WTC11 (cell line): ENCODE results near the gene MAGEB2. TPM values are rescaled to one million over a fixed set of nuclear protein-coding genes. Genes with fewer than 3 reads are reported as not detected.
"Not testable (repeated sequence)": the region's sequence is repeated elsewhere in the genome, so short reads cannot be mapped to it uniquely, and the experiment has no call there.

ENCODE experiments used
- ATAC-seq: fragments of 200-7000 bp; cut with Tn5 transposase; 2 replicates; pipeline ENCODE4 v1.10.0; 2021; ENCODE audit warnings: mild to moderate bottlenecking, moderate library complexity
- CTCF ChIA-PET: fragments of 300-600 bp; sonication (Branson Sonifier 250); formaldehyde crosslinking; loops from one replicate; lab custom pipeline; 2021; ENCODE audit warnings: antibody characterized with exemption; lab: Charles Lee
- POLR2A ChIA-PET: fragments of 350-600 bp; sonication (Branson Sonifier 250); formaldehyde crosslinking; loops from one replicate; lab custom pipeline; 2021; ENCODE audit warnings: antibody characterized with exemption; lab: Charles Lee
- DNase-seq: peaks from one replicate; pipeline ENCODE4 v3.0.0; 2021; ENCODE audit warnings: low spot score
- H3K27ac Mint-ChIP-seq: 2 replicates; pipeline ENCODE4 v1.8.0; 2021; ENCODE audit warnings: mixed read lengths
- H3K27me3 Mint-ChIP-seq: 2 replicates; pipeline ENCODE4 v1.8.0; 2021; ENCODE audit warnings: low read depth, mild to moderate bottlenecking, moderate library complexity, mixed read lengths
- H3K36me3 Mint-ChIP-seq: 2 replicates; pipeline ENCODE4 v1.8.0; 2021; ENCODE audit warnings: mixed read lengths
- H3K4me1 Mint-ChIP-seq: 2 replicates; pipeline ENCODE4 v1.8.0; 2022; ENCODE audit warnings: mixed read lengths
- H3K4me3 Mint-ChIP-seq: 2 replicates; pipeline ENCODE4 v1.8.0; 2021; ENCODE audit warnings: mild to moderate bottlenecking, moderate library complexity, mixed read lengths
- H3K9me3 Mint-ChIP-seq: 2 replicates; pipeline ENCODE4 v1.8.0; 2021; ENCODE audit warnings: mixed read lengths
- AR ChIP-seq: fragments of 250-450 bp; sonication (Bioruptor Pico); IDR thresholded peaks from 2 replicates; pipeline ENCODE4 v1.9.0; 2021; ENCODE audit warnings: mild to moderate bottlenecking
- ATF1 ChIP-seq: sonication (generic); formaldehyde crosslinking; IDR thresholded peaks from 2 replicates; pipeline ENCODE4 v1.8.1; 2023; ENCODE audit warnings: mild to moderate bottlenecking, moderate library complexity, missing genetic modification reagents
- CBFB ChIP-seq: sonication (generic); formaldehyde crosslinking; IDR thresholded peaks from 2 replicates; pipeline ENCODE4 v1.8.1; 2022; ENCODE audit warnings: mild to moderate bottlenecking, low read depth, missing genetic modification reagents
- E2F1 ChIP-seq: sonication (generic); formaldehyde crosslinking; IDR thresholded peaks from 2 replicates; pipeline ENCODE4 v1.8.0; 2022; ENCODE audit warnings: mild to moderate bottlenecking, missing genetic modification reagents
- E2F4 ChIP-seq: sonication (generic); formaldehyde crosslinking; IDR thresholded peaks from 2 replicates; pipeline ENCODE4 v1.8.1; 2022; ENCODE audit warnings: low read depth, mild to moderate bottlenecking, moderate library complexity, missing genetic modification reagents, borderline replicate concordance
- ERG ChIP-seq: fragments of 250-450 bp; sonication (Bioruptor Pico); IDR thresholded peaks from 2 replicates; pipeline ENCODE4 v1.8.0; 2021; ENCODE audit warnings: mild to moderate bottlenecking
- ETV6 ChIP-seq: sonication (generic); formaldehyde crosslinking; IDR thresholded peaks from 2 replicates; pipeline ENCODE4 v1.8.1; 2022; ENCODE audit warnings: mild to moderate bottlenecking, missing genetic modification reagents
- FOXK1 ChIP-seq: sonication (generic); formaldehyde crosslinking; IDR thresholded peaks from 2 replicates; pipeline ENCODE4 v1.8.0; 2022; ENCODE audit warnings: mild to moderate bottlenecking, moderate library complexity, missing genetic modification reagents
- GRHL2 ChIP-seq: fragments of 250-450 bp; sonication (Bioruptor Pico); IDR thresholded peaks from 2 replicates; pipeline ENCODE4 v1.8.0; 2022; ENCODE audit warnings: mild to moderate bottlenecking, moderate library complexity; ENCODE audit not compliant: insufficient replicate concordance, severe bottlenecking
- KAT7 ChIP-seq: sonication (generic); formaldehyde crosslinking; IDR thresholded peaks from 2 replicates; pipeline ENCODE4 v1.8.1; 2023; ENCODE audit warnings: missing genetic modification reagents, mild to moderate bottlenecking, borderline replicate concordance
- NR1H2 ChIP-seq: sonication (generic); formaldehyde crosslinking; IDR thresholded peaks from 2 replicates; pipeline ENCODE4 v1.9.0; 2021; ENCODE audit warnings: mild to moderate bottlenecking, moderate library complexity, missing genetic modification reagents
- NR2C2 ChIP-seq: sonication (generic); formaldehyde crosslinking; IDR thresholded peaks from 2 replicates; pipeline ENCODE4 v1.8.0; 2022; ENCODE audit warnings: mild to moderate bottlenecking, missing genetic modification reagents
- RELA ChIP-seq: sonication (generic); formaldehyde crosslinking; IDR thresholded peaks from 2 replicates; pipeline ENCODE4 v1.8.1; 2022; ENCODE audit warnings: missing genetic modification reagents, mild to moderate bottlenecking, borderline replicate concordance
- SOX15 ChIP-seq: fragments of 250-450 bp; sonication (Bioruptor Pico); IDR thresholded peaks from 2 replicates; pipeline ENCODE4 v1.9.0; 2021; ENCODE audit warnings: mild to moderate bottlenecking
- ZBTB21 ChIP-seq: sonication (generic); formaldehyde crosslinking; IDR thresholded peaks from 2 replicates; pipeline ENCODE4 v1.8.1; 2023; ENCODE audit warnings: mild to moderate bottlenecking, missing genetic modification reagents, borderline replicate concordance
- ZNF138 ChIP-seq: sonication (generic); formaldehyde crosslinking; conservative IDR thresholded peaks from 2 replicates; pipeline ENCODE4 v1.8.1; 2022; ENCODE audit warnings: mild to moderate bottlenecking, moderate library complexity, missing genetic modification reagents
- ZNF263 ChIP-seq: sonication (generic); formaldehyde crosslinking; IDR thresholded peaks from 2 replicates; pipeline ENCODE4 v1.8.1; 2022; ENCODE audit warnings: low read depth, mild to moderate bottlenecking, moderate library complexity, missing genetic modification reagents
- ZNF317 ChIP-seq: sonication (generic); formaldehyde crosslinking; IDR thresholded peaks from 2 replicates; pipeline ENCODE4 v1.8.1; 2023; ENCODE audit warnings: low read depth, mild to moderate bottlenecking, moderate library complexity, missing genetic modification reagents, borderline replicate concordance
- ZNF512 ChIP-seq: sonication (generic); formaldehyde crosslinking; IDR thresholded peaks from 2 replicates; pipeline ENCODE4 v1.8.1; 2022; ENCODE audit warnings: missing genetic modification reagents, borderline replicate concordance
- total RNA-seq: library from RNA; stranded (reverse); gene quantifications from 3 replicates; pipeline ENCODE4 v1.2.3, GENCODE V29; 2021
- TF ChIP-seq, protein P1 (sequence below): fragments of 250-450 bp; sonication (Bioruptor Pico); conservative IDR thresholded peaks from 2 replicates; pipeline ENCODE4 v1.9.0; 2021; ENCODE audit warnings: mild to moderate bottlenecking
- TF ChIP-seq, protein P2 (sequence below): fragments of 250-450 bp; sonication (Bioruptor Pico); IDR thresholded peaks from 2 replicates; pipeline ENCODE4 v1.9.0; 2021; ENCODE audit warnings: mild to moderate bottlenecking

MAGEB2 gene
- total RNA-seq, 1 experiment from 2014 or later: 0.35 TPM

DNA sequence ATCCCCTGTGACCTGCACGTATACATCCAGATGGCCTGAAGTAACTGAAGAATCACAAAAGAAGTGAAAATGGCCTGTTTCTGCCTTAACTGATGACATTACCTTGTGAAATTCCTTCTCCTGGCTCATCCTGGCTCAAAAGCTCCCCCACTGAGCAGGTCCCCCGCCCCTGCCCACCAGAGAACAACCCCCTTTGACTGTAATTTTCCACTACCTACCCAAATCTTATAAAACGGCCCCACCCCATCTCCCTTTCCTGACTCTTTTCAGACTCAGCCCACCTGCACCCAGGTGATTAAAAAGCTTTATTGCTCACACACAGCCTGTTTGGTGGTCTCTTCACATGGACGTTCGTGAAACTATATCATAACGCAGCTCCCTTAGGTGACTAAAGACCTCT, 21.5 kb upstream of the MAGEB2 start:
- H3K4me1 Mint-ChIP-seq: peaks cover 42% of the 10 kb centered on the region
- H3K36me3 Mint-ChIP-seq, H3K27ac Mint-ChIP-seq, H3K9me3 Mint-ChIP-seq, H3K27me3 Mint-ChIP-seq, H3K4me3 Mint-ChIP-seq, DNase-seq, ATAC-seq, POLR2A ChIA-PET: not testable (repeated sequence)
- CTCF ChIA-PET: interaction anchor here (0.7 kb wide), 1 partner anchor 320 kb away, joined by 3 read pairs; no protein-coding TSS in a partner anchor

DNA sequence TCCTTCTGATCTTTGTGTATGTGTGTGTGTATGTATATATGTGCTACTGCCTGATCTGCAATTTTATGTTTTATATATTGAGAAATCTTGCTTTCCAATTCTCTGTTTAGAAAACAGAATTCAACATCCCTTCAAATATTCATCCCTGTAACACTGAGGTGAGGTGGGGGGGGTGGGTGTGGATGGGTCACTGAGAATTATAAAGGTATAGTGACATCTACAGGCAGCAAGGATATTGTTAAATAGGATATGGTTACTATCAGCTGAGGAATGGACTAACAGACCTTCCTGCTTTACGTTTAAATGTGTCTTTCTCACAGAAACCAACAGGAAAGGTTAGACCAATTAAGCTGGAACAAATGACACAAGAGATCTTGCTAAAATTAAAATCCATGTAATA, 19.0 kb upstream of the MAGEB2 start:
- H3K36me3 Mint-ChIP-seq: no peaks in the 10 kb centered on the region
- no peak overlapping the region for H3K27ac Mint-ChIP-seq
- H3K27me3 Mint-ChIP-seq: no peaks in the 10 kb centered on the region
- POLR2A ChIA-PET: no interaction called here
- ATAC-seq: peak; percentile 80
- CTCF ChIA-PET: interaction anchor here (0.6 to 1.6 kb wide), 4 partner anchors 14 to 166 kb away, joined by 3 to 17 read pairs (median 4); no protein-coding TSS in a partner anchor
- peaks cover 38% of the 10 kb centered on the region for H3K4me1 Mint-ChIP-seq
- DNase-seq: no peak
- no peaks in the 10 kb centered on the region for H3K9me3 Mint-ChIP-seq
- no peak for TF ChIP-seq CBFB (CRISPR knock-in tag)
- TF ChIP-seq SOX15 (CRISPR knock-in tag): no peak
- TF ChIP-seq, protein P1, sequence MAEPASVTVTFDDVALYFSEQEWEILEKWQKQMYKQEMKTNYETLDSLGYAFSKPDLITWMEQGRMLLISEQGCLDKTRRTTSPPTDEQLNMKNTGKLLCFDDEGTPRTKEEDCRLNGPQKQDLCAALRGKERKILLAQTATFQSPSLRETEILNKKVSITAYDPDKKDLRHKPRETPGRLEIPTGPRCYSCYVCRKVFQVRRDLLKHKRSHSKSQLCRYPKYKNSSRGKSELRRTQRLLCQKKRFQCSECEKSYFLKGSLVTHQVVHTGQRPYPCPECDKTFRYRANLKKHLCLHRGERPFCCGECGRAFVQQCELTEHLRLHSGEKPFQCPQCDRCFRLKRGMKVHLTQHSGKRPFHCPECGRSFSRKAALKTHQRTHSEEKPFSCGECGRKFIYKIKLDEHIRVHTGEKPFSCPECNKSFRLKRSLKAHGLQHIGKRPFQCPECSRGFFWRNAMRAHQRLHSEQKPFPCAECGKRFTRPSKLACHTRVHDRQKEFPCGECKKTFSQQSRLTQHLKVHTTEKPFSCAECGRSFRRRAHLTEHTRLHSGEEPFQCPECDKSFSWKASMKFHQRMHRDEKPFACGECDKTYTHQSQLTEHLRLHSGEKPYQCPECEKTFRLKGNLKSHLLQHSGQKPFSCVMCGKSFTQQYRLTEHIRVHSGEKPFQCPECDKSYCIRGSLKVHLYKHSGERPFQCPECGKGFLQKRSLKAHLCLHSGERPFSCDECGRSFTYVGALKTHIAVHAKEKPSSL (CRISPR knock-in tag): no peak
- no peak for TF ChIP-seq NR2C2
- TF ChIP-seq RELA (CRISPR knock-in tag): no peak
- no peak for TF ChIP-seq E2F1 (CRISPR knock-in tag)
- TF ChIP-seq ZNF317 (CRISPR knock-in tag): no peak
- TF ChIP-seq FOXK1 (CRISPR knock-in tag): no peak
- no peak for TF ChIP-seq ZNF263 (CRISPR knock-in tag)
- no peak for TF ChIP-seq NR1H2
- TF ChIP-seq ZNF512 (CRISPR knock-in tag): no peak
- H3K4me3 Mint-ChIP-seq: no peak overlapping the region

GRCh38 chrX:30212172-30212571, 3.2 kb upstream of the MAGEB2 start:
- H3K36me3 Mint-ChIP-seq: 0 out of 2 replicates have a peak, but pooled peaks cover 2% of the 10 kb centered on the region
- peaks cover 6% of the 10 kb centered on the region for H3K27me3 Mint-ChIP-seq
- DNase-seq (no peak), ATAC-seq (no peak)
- no peak overlapping the region for H3K4me3 Mint-ChIP-seq
- POLR2A ChIA-PET: no interaction called here
- CTCF ChIA-PET: no interaction called here
- no peak overlapping the region for H3K27ac Mint-ChIP-seq
- peaks cover 6% of the 10 kb centered on the region; the same call in 1 of the 2 replicates for H3K9me3 Mint-ChIP-seq
- peaks cover 2% of the 10 kb centered on the region; the same call in 1 of the 2 replicates for H3K4me1 Mint-ChIP-seq
- TF ChIP-seq KAT7 (CRISPR knock-in tag) (no peak), ERG (CRISPR knock-in tag) (no peak), ETV6 (CRISPR knock-in tag) (no peak), ATF1 (no peak), FOXK1 (CRISPR knock-in tag) (no peak), ZBTB21 (CRISPR knock-in tag) (no peak), AR (CRISPR knock-in tag) (no peak), E2F4 (CRISPR knock-in tag) (no peak), GRHL2 (no peak), ZNF138 (CRISPR knock-in tag) (no peak)
- TF ChIP-seq, protein P2, sequence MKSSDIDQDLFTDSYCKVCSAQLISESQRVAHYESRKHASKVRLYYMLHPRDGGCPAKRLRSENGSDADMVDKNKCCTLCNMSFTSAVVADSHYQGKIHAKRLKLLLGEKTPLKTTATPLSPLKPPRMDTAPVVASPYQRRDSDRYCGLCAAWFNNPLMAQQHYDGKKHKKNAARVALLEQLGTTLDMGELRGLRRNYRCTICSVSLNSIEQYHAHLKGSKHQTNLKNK (CRISPR knock-in tag): no peak
